Effector memory CD4-positive, alpha-beta T cell (primary cell): ENCODE data around the gene TMEM164.

Source experiments
- DNase-seq, 3 donors: peaks; one replicate each; pipeline ENCODE4 v3.0.0-alpha.2; 2020
- H3K27ac ChIP-seq: 2 replicates; pipeline ENCODE4 v1.7.0; 2013; ENCODE audit warnings: mild to moderate bottlenecking, low read length, moderate library complexity; ENCODE audit not compliant: insufficient read depth, poor library complexity, severe bottlenecking
- H3K27me3 ChIP-seq: replicated peaks from 2 replicates; pipeline ENCODE4 v1.7.0; 2013; ENCODE audit warnings: mild to moderate bottlenecking, low read length; ENCODE audit not compliant: insufficient read depth, control insufficient read depth, poor library complexity, severe bottlenecking
- H3K36me3 ChIP-seq: 2 replicates; pipeline ENCODE4 v1.7.0; 2013; ENCODE audit warnings: mild to moderate bottlenecking, low read length, moderate library complexity; ENCODE audit not compliant: control insufficient read depth, insufficient read depth
- H3K4me1 ChIP-seq: 2 replicates; pipeline ENCODE4 v1.7.0; 2013; ENCODE audit warnings: low read length, mild to moderate bottlenecking; ENCODE audit not compliant: control insufficient read depth, insufficient read depth, poor library complexity, severe bottlenecking
- H3K4me3 ChIP-seq: 2 replicates; pipeline ENCODE4 v1.7.0; 2013; ENCODE audit warnings: low read length, low read depth, mild to moderate bottlenecking; ENCODE audit not compliant: insufficient read depth, poor library complexity, severe bottlenecking
- H3K9me3 ChIP-seq: 2 replicates; pipeline ENCODE4 v1.7.0; 2013; ENCODE audit warnings: mild to moderate bottlenecking, low read length, moderate library complexity; ENCODE audit not compliant: control insufficient read depth

Gene TMEM164

GRCh38 chrX:110089656-110090403, 86.9 kb downstream of the TMEM164 start:
- H3K27me3 ChIP-seq: no peaks in the 10 kb centered on the region
- no peaks in the 10 kb centered on the region for H3K4me1 ChIP-seq
- no peak overlapping the region for H3K4me3 ChIP-seq
- H3K36me3 ChIP-seq: no peaks in the 10 kb centered on the region
- H3K27ac ChIP-seq: no peak overlapping the region
- H3K9me3 ChIP-seq: no peaks in the 10 kb centered on the region
- no peak for DNase-seq

DNA sequence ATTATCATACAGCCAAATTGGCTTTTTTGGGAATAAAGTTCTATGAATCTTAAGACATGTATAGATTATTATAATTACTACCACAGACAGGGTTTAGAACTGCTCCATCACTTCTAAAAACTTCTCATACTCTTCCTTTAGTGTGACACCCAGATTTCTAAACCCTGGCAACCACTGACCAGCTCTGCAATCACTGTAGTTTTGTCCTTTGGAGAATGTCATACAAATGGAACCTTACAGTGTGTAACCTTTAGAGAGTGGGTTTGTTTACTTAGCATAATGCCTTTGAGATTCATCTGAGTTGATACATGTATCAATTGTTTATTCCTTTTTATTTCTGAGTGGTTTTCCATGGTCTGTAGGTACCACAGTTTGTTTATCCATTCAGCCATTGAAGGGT, 95.0 kb downstream of the TMEM164 start:
- H3K36me3 ChIP-seq: no peaks in the 10 kb centered on the region
- no peaks in the 10 kb centered on the region for H3K4me1 ChIP-seq
- no peak overlapping the region for H3K27ac ChIP-seq
- H3K27me3 ChIP-seq: no peaks in the 10 kb centered on the region
- DNase-seq: no peak
- H3K4me3 ChIP-seq: no peak overlapping the region
- H3K9me3 ChIP-seq: no peaks in the 10 kb centered on the region

DNA sequence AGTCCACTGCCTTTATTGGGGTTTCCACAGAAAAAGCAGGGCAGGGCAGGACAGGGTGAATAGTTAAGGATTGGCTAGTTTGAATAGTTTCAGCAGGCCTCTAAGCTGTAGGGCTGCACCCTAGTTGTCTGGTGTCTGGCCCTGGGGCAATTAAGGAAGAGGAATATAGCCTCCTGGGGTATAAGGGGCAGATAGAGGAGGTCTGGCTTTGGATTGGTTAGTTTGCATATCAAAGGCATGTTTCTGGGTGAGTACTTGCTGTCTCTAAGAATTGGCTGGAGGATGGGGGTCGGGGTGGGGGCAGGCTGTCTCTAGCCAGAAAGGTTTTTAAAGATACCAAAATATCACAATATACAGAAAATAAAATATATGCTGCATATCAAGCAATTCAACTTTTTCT, 100.4 kb downstream of the TMEM164 start:
- Histone ChIP-seq H3K4me3 (no peak overlapping the region), H3K27ac (no peak overlapping the region), H3K4me1 (no peaks in the 10 kb centered on the region), H3K36me3 (no peaks in the 10 kb centered on the region), H3K9me3 (no peaks in the 10 kb centered on the region), H3K27me3 (no peaks in the 10 kb centered on the region)
- no peak for DNase-seq

DNA sequence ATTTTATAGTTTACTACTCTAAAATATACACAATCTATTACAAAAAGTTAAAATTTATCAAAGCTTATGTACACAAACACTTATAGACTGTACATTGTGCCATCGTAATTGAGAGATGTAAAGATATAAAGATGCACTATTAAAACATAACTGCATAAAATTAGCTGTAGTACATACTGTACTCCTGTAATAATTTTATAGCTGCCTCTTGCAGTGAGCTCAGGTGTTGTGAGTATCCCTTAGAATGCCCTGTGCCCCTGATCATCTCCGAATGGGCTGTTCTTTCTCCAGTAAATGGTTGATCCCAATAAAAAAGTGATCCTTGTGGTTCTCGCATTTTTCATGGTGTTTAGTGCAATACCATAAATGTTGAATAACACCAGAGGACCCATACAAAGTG, 101.2 kb downstream of the TMEM164 start:
- H3K27ac ChIP-seq: no peak overlapping the region
- no peaks in the 10 kb centered on the region for H3K4me1 ChIP-seq
- no peaks in the 10 kb centered on the region for H3K36me3 ChIP-seq
- no peak for DNase-seq
- no peaks in the 10 kb centered on the region for H3K9me3 ChIP-seq
- no peak overlapping the region for H3K4me3 ChIP-seq
- H3K27me3 ChIP-seq: no peaks in the 10 kb centered on the region

DNA sequence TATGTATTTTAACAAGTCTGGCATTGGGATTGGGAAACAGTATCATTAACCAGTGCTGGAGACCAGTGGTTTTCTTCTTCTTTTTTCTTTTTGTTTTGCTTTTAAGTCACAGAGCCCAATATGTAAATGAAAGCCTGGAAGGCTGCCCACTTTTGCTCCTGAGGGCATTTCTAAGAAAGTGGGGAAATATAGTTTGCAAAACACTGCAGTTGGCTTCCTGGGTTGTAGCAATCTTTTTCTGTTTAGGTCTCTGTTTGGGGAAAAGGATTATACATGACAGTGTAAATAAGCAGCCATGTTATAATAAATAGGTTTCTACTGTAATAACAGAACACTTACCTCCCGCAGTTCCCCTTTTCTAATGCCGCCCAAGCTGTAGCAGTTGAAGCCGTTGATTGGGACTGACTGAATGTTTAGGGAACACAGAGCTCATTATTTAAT, 105.5 kb downstream of the TMEM164 start:
- DNase-seq: no peak
- no peaks in the 10 kb centered on the region for H3K4me1 ChIP-seq
- H3K27ac ChIP-seq: no peak overlapping the region
- H3K9me3 ChIP-seq: no peaks in the 10 kb centered on the region
- H3K27me3 ChIP-seq: no peaks in the 10 kb centered on the region
- H3K36me3 ChIP-seq: no peaks in the 10 kb centered on the region
- no peak overlapping the region for H3K4me3 ChIP-seq

DNA sequence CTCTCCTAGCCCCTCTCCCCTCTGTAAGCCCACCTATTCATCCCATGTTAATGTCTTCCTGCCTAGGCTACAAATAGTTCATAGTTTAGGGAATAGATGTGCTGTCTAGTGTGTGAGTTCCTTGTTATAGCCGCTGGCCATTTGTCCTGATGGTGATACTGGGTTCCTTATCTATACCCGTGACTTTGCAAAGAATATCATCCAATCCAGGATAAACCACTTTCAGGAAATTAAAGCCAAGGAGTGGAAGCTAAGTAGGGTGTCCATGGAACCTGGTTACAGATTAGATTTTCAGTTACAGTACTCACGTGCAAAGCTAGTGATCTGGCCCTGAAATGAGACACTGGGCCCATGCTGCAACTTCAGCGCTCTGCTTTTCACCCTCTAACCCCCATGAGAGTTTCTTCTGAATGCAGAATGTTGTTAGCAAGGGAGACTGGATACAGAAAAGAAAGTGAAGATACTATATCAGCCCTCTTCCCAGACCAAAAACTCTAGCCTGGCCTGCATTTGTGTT, 111.4 kb downstream of the TMEM164 start:
- H3K4me3 ChIP-seq: no peak overlapping the region
- DNase-seq: no peak
- no peaks in the 10 kb centered on the region for H3K27me3 ChIP-seq
- no peak overlapping the region for H3K27ac ChIP-seq
- no peaks in the 10 kb centered on the region for H3K36me3 ChIP-seq
- no peaks in the 10 kb centered on the region for H3K9me3 ChIP-seq
- no peaks in the 10 kb centered on the region for H3K4me1 ChIP-seq

- Histone ChIP-seq H3K36me3 (no peaks in the 10 kb centered on the region), H3K4me1 (no peaks in the 10 kb centered on the region), H3K9me3 (no peaks in the 10 kb centered on the region), H3K4me3 (no peak overlapping the region), H3K27ac (no peak overlapping the region), H3K27me3 (no peaks in the 10 kb centered on the region)
- DNase-seq: no peak
These were observed 113.4 kb downstream of the TMEM164 start for GRCh38 chrX:110116066-110116980.

DNA sequence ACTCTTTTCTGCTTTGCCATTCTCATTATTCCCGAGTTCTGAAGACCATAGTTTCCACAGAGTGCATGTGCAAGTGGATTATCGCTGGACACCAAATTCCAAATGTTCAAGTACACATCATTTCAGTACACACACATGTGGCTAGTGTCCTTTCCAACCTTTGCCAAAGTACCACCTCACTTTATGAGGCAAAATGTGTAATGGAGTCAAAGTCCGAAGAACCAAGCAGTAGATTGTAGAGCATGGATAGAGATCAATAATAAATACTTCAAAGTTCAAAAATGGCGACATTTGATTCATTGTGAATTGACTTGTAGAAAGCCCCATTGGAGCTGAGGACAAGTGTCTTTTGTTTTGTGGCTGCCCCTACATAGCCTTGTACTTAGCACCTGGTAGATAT, 115.6 kb downstream of the TMEM164 start:
- no peak for DNase-seq
- Histone ChIP-seq H3K9me3 (no peaks in the 10 kb centered on the region), H3K4me1 (no peaks in the 10 kb centered on the region), H3K27me3 (no peaks in the 10 kb centered on the region), H3K27ac (no peak overlapping the region), H3K36me3 (no peaks in the 10 kb centered on the region), H3K4me3 (no peak overlapping the region)

- H3K9me3 ChIP-seq: no peaks in the 10 kb centered on the region
- DNase-seq: no peak
- no peaks in the 10 kb centered on the region for H3K27me3 ChIP-seq
- H3K36me3 ChIP-seq: no peaks in the 10 kb centered on the region
- no peaks in the 10 kb centered on the region for H3K4me1 ChIP-seq
- no peak overlapping the region for H3K4me3 ChIP-seq
- no peak overlapping the region for H3K27ac ChIP-seq
These were observed 116.6 kb downstream of the TMEM164 start for GRCh38 chrX:110119480-110119879.

DNA sequence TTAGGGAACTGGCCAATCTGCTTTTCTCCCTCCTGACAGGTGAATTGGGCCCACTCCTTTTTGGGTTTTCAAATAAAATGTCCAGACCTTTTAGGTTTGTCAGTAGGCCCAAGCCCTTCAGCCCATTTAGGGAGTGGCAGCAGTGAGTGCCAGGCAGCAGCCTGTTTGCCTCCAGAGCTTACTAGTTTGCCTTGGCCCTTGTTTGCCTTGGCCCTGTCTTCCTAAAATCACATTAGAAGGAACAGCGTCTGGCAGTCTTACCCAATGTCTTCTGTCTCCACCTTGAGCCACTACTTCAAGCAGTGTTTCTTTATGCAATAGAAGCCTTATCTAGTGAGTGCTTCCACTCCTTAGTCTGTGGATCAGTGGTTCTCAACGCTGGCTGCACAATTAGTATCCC, 117.1 kb downstream of the TMEM164 start:
- H3K9me3 ChIP-seq: no peaks in the 10 kb centered on the region
- no peaks in the 10 kb centered on the region for H3K4me1 ChIP-seq
- no peak overlapping the region for H3K27ac ChIP-seq
- no peak overlapping the region for H3K4me3 ChIP-seq
- no peaks in the 10 kb centered on the region for H3K27me3 ChIP-seq
- no peak for DNase-seq
- H3K36me3 ChIP-seq: no peaks in the 10 kb centered on the region
